ENCODE data around the gene MYCBP.

DNA sequence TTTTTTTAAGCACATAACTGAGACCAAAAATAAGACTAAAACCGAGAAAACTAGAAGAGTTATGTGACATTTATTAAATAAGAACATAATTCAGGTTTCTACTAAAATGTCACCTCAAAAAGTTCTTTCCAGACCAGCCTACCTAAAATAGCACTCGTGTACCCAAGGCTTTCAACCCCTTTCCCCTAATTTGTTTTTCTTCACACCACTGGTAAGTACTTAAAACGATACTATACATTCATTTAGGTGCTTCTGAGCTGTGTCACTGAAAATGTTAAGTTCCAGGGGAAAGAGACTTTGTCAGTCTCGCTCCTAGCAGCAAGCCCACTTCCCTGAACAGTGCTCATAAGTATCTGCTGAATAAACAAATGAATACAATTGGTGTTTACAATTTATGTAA lies 20.4 kb downstream of the MYCBP start:
- TF ChIP-seq, protein P1, sequence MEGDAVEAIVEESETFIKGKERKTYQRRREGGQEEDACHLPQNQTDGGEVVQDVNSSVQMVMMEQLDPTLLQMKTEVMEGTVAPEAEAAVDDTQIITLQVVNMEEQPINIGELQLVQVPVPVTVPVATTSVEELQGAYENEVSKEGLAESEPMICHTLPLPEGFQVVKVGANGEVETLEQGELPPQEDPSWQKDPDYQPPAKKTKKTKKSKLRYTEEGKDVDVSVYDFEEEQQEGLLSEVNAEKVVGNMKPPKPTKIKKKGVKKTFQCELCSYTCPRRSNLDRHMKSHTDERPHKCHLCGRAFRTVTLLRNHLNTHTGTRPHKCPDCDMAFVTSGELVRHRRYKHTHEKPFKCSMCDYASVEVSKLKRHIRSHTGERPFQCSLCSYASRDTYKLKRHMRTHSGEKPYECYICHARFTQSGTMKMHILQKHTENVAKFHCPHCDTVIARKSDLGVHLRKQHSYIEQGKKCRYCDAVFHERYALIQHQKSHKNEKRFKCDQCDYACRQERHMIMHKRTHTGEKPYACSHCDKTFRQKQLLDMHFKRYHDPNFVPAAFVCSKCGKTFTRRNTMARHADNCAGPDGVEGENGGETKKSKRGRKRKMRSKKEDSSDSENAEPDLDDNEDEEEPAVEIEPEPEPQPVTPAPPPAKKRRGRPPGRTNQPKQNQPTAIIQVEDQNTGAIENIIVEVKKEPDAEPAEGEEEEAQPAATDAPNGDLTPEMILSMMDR (IDR thresholded peaks at IDR 0.05) = no peak
- TF ChIP-seq POLR2A (IDR thresholded peaks at IDR 0.05) = no peak

Data from ovary (tissue), 3 donors.